DMS 273 treated with DMSO at 0.1 percent for 48 hours (cell line): ENCODE data around the gene EIF3F.

Source experiments
- DNase-seq: peaks from one replicate; lab custom pipeline; 2025; lab: John Stamatoyannopoulos, UW

EIF3F gene, protein sequence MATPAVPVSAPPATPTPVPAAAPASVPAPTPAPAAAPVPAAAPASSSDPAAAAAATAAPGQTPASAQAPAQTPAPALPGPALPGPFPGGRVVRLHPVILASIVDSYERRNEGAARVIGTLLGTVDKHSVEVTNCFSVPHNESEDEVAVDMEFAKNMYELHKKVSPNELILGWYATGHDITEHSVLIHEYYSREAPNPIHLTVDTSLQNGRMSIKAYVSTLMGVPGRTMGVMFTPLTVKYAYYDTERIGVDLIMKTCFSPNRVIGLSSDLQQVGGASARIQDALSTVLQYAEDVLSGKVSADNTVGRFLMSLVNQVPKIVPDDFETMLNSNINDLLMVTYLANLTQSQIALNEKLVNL

DNA sequence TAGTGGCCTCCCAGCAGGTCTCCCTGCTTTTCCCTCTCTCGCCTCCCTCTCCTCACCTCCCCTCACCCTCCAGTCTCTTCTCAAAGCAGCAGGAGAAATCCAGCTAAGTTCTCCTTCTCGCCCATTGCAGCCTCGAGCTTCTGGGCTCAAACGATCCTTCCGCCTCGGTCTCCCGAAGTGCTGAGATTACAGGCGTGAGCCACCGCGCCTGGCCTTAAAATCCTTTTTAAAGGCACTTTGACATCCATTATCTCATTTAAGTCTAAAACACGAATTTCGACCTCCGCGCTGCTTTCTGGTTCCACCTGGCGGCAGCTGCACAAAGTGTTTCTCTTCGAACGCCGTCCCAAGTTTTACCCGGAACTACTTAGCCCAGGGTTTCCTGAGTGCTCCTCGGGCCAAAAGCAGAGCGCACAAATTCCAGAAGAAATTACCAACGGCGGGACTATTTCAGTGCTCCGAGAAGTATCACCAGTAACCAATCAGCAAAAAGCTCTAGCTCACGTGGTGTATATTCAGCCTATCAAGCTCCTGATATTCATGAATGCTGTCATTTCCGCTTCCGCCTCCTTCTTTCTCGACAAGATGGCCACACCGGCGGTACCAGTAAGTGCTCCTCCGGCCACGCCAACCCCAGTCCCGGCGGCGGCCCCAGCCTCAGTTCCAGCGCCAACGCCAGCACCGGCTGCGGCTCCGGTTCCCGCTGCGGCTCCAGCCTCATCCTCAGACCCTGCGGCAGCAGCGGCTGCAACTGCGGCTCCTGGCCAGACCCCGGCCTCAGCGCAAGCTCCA, at the start of gene EIF3F:
Gene EIF3F, plus strand, starts transcription at position 570 of the 792 bp plus-strand sequence. Its CDS starts 16 bp downstream, at position 586.
- peak; percentile 96 for DNase-seq

DNA sequence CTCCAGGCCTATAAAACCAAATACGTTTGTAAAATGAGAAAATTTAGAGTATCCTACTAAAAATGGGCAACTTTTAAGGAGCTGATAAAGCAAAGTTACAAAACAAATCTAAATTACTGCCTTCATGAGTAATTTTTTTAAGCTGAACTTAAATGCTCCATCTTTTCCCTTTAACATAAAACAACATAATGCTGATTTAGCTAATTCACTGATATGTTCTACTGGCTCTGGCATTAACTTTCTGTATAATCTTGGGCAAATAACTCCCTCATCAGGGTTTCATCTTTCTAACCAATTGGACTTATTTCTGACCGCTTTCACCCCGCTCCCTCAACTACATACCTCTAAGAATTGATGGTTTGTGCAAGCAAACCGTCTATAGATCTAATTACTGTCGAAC, 46.0 kb upstream of the EIF3F start:
- no peak for DNase-seq

DNA sequence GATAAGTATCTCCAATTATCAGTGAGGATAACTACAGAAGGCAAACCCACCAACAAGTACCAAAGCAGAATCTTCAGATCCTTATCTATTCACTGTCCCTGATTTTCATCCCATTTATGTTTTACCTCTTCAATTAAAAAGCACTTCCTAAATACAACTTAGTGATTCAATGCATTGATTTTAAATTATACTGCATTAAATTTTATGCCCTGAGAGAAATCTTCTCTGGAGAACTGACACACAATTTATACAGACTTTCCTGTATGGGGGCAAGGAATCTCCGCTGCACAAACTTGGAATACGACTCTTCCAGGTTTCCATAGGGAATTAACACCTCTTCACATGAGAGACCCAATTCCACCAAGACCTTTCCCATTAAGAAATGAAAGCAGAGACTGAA, 45.5 kb upstream of the EIF3F start, which contains the start of gene OR10A3:
Gene OR10A3, minus strand, starts transcription at position 101 of the 400 bp plus-strand sequence. CDS start 2,188 bp downstream, outside the sequence.
- no peak for DNase-seq

DNA sequence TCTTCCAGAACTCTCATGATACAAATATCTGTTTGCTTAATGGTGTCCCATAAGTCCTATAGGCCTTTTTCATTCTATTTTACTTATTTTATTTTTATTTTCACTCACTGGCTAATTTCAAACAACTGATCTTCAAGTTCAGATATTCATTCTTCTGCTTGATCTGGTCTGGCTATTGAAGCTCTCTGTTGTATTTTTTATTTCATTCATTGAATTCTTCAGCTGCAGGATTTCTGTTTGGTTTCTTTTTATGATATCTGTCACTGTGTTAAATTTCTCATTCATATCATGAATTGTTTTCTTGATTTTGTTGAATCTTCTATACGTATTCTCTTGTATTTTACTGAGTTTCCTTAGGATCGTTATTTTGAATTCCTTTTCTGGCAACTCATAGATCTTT, 43.0 kb upstream of the EIF3F start:
- DNase-seq: no peak

DNA sequence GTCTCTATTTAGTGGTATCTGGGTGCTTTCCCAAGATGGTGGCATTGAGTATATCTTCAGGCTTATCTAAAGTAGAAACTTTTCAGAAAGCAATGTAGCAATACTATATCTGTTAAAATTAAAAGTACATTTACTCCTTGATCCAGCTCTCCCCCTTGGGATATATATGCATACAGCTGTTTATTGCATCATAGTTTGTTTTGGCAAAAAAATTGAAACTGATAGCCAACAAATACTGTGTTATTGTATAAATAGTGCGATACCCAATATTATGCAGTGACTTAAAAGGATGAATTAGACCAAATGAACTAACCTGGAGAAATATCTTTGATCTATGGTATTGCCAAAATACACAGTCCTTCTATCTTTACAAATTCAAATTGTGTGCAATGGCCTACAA, 37.2 kb upstream of the EIF3F start:
- DNase-seq: no peak

DNA sequence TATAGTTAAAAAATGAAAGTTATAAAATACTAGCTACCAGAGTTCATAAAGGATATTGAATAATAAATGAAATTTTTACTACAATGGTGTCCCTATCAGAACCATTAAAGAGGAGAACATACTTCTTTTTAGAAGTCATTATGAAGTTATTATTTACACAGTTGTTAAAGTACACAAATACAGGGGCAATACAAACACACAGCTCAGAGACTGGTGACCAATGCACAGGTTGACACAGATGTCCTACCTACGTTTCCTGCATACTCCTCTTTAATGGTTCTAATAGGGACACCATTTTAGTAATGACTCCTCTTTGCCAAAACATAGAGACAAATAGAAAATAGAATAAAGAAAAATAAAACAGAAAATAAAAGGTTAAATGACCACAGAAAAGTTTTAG, 31.9 kb upstream of the EIF3F start:
- DNase-seq: no peak

DNA sequence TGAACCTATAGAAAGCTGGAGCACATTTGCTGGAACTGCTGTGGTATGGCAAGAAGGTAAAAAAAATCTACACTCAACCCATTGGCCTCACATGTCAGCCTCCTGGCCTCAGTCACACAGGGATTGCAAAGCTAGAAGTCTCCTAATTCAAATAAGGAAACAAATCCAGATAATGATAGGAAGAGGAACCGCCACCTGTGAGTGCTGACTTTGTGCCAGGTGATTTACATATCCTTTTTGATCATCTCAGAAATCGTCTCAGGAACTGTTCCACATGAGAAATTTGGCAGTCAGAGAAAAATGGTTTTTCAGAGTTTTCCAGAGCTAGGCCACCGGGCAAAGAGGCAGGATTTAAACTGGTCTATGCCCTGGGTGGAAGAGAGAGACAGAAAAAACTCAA, 22.9 kb upstream of the EIF3F start:
- DNase-seq: no peak

DNA sequence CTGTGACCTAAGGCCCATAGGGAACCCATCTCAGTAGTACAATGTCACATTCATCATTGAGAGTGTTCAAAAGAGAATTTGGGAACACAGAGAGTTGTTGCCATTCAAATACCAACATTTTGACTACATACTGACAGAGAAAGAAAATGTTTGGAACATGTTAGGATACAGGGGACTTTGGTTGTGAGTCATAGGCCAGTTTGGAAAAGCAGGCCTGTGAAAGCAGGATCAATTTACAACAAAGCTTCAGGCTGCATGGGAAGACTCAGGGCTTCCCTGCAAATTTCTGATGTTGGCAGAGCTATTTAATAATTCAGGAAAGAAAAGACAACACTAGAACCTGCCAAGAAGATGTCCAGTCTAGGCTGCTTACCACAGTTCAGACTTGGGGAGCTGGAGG, 22.3 kb upstream of the EIF3F start:
- no peak for DNase-seq

DNA sequence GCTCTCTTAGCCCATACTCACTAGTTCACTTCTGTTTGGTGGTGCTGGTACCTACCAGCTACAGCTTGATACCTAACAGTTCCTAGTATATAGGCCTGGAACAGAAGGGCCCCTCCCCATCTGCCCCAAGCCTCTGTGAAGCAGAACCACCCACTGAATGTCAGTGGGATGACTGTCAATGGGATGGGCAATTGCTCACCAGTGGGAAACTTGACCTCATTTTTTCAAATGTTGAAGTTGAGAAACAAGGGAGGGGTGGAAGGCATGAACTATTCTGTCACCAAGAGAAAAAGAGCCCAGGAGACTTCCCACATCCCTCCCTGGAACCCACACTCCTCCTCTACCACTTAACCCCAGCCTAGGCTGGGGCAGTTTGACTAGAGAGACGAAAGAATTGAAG, 21.8 kb upstream of the EIF3F start, which contains the start of gene NLRP10:
Gene NLRP10, minus strand, starts transcription at position 62 of the 400 bp plus-strand sequence. CDS start 1,952 bp downstream, outside the sequence.
- DNase-seq: no peak

DNA sequence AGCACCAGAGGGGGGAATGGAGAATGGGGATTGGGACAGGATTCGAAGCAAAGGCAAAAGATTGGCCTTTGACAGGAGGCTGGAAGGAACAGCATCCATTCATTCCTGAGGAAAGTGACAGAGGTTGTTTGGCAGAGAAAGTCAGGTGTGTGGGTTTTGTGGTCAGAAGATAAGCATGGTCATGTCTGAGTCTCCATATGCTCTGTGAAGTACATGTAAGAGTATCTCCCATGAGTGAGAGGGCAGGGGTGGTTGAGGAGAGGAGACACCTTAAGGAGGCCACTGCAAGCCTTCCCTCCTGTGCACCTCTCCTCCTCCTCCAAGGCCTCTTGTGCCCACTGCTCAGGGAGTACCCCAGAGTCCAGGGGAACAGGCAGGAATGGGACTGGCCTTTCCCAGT, 20.0 kb upstream of the EIF3F start:
- no peak for DNase-seq

DNA sequence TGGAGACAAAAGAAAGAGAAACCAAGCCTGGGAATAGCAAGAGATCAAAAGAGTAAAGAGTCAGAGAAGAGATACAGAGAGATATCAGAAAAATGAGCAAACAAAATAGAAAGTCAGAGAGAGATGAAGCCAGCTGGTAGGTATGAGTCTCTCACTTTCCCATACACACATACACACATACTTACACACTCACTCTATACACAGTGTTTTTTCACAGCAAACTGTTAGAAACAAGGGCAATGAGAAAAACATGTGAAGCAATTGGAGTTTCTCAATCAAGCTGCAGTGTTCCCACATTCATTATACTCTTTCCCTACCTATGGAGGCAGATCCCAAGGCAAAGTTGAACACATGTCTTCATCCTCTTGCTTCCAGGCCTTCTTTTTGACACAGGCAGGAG, 19.3 kb upstream of the EIF3F start:
- no peak for DNase-seq

DNA sequence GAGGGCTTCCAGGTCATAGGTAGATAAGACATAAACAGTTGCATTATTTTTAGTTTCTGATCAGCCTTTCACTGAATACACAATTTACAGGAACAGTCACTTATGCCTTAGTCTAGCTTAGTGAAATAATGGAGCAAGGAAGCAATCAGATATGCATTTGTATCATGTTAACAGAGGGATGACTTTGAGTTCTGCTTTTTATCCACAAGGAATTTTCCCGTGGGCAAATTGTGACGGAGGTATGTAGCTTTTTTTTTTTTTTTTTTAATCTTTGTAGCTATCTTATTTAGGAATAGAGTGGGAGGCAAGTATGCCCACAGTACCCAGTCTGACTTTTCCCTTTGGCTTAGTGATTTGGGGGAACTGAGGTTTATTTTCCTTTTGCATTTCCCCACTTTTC, 18.5 kb upstream of the EIF3F start:
- no peak for DNase-seq

DNA sequence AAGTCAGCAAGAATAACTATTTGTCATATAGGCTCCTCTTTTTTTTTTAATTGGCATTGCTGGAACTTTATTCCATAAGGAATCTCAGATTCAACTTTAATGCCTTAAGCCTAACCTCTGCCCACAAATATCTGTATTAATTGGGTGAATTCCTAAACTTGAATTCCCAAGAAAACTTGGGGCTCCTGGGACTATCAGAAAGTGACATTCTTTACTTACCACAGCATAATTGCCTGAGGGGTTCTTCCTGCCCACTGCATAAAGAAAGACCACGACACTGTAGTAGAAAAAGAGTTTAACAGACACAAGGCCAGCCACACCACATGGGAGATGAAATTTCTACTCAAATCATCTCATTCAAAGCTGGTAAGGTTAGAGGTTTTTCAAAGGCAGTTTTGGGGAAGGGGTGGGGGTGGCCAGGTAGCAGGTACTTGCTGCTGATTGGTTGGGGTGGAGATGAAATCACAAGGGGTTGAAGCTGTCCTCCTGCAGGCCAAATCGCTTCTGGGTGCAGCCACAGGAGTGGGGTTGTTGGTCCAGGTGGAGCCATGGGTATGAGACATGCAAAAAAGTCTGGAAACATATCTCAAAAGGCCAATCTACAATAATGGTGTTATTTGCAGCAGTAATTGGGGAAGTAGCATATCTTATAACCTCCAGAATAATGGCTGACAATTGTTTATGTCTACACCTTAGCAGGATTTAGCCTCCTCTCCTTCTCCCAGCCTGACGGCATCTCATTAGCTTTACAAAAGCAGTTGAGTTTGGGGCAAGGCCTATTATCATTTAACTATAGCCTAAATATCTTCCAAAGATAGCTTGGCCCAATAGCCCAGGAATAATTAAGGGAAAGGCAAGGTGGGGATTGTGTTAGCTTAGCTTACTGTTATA, 17.1 kb upstream of the EIF3F start:
- no peak for DNase-seq

DNA sequence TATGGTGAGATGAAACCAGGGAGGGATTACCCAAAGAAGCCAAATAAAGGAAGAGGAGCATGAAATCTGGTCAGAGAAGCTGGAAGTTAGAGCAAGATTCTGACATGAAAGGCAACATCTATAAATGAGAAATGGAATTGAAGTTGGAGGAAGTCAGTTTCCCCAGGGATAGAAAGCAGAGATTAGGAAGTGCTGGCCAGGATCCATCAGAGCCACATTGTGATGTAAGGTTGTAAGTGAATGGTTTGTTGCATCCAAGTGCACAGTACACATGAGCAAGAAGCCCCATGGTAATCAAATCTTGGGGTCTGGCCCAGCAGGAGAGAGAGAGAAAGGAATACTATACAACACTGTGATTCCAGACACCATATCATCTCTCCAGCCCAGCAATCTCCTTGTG, 15.3 kb upstream of the EIF3F start:
- DNase-seq: no peak

DNA sequence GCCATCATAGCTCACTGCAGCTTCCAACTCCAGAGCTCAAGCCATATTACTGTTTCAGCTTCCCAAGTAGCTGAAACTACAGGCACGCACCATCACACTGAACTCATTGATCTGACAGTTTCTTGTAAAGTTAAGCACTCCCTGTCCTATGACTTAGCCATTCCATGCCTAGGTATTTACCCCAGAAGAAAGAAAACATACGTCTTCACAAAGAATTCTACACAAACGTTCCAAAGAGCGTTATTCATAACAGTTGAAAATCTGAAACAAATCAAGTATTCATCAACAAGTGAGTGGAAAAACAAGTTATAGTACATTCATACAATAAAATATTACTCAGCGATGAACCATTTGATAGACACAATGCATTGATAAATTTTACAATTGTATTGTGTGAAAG, 14.1 kb upstream of the EIF3F start:
- DNase-seq: no peak

DNA sequence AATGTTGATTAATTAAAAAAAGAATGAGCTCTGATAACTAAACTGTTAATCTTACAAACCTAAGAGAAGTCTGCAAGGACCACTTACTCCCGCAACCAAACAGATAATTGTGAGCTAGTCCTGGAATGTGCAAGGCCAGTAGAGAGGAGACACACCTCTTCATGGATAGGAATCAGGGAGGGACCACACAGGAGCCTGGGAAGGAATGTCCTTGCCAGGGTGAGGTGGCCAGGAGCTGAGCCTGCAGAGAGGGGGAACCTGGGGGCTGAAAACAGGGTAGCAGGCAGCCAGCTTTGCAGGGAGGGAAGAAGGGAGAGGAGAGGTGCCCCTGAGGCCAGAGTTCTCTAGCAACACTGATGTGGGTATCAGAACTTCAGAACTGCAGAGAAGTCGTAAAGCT, 12.5 kb upstream of the EIF3F start:
- DNase-seq: no peak

DNA sequence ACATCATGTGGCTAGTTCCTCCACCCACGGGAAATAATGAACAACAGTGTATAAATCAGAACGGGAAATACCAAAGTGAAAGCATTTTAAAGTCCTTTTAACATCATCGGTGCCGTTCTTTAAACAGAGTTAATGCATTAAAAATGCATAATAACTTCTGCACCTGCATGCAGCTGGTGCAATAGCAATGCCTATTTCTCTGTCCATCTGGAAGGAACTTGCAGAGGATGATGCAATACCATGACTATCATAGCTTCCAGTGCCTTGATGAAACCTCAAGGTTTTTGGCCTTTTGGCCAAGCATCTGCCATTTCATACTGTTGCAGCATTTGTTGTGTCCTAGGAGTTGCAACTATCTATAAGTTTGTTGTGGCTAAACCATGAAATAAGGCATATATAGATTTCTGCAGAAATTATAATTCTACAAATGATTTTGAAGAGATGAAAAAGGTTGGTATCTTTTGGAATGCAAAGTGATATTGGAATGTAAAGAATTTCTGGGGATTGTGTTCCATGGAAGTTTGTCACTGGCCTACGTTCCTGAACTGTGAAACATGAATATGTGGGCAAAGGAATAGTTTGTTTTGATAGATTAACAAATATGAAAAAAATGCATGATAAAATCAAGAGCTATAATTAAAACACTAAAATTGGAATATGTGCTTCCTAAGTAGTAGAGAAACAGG, 9.8 kb upstream of the EIF3F start:
- no peak for DNase-seq

DNA sequence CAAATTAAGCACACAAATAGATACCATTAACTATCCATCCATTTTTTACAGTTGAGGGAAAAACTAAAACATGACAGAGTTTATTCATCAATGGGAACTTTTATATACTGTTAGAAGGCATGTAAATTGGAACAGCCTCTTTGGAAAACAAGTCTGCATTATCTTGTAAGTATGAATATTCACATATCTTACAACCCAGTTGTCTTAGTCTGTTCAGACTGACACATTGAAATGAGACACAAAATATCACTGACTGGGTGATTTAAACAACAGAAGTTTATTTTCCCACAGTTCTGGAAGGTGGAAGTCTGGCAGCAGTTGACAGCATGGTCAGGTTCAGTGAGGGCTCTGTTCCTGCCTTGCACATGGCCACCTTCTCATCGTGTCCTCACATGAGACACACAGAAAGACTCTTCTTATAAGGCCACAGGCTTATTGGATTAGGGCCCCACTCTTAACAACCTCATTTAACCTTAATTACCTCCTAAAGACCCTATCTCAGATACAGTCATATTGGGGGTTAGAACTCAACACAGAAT, 5.4 kb upstream of the EIF3F start:
- DNase-seq: no peak

DNA sequence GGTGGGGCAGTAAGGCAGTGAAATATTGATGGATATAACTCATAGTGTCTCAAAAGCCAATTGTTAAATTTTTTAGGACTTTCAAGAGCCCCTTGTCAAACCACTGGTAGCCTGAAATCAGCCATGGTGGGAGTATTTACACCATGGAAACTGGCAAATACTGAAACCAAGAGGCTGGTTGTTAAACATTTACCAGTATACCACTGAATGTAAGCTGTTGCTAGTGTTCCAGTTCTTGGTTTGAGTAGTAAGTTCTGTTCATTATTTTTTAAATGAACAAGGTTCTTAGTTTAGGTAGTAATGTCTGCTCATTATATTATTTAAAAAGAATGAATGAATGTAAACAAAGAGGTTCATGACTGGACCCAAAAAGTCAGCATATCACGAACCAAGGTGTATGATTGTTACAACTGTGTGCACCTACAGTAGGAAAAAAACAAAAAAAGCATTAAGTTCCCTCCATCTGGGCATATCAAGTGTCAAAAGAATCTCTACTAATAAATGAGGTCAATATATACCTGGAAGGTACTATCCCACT, 4.5 kb upstream of the EIF3F start:
- no peak for DNase-seq

DNA sequence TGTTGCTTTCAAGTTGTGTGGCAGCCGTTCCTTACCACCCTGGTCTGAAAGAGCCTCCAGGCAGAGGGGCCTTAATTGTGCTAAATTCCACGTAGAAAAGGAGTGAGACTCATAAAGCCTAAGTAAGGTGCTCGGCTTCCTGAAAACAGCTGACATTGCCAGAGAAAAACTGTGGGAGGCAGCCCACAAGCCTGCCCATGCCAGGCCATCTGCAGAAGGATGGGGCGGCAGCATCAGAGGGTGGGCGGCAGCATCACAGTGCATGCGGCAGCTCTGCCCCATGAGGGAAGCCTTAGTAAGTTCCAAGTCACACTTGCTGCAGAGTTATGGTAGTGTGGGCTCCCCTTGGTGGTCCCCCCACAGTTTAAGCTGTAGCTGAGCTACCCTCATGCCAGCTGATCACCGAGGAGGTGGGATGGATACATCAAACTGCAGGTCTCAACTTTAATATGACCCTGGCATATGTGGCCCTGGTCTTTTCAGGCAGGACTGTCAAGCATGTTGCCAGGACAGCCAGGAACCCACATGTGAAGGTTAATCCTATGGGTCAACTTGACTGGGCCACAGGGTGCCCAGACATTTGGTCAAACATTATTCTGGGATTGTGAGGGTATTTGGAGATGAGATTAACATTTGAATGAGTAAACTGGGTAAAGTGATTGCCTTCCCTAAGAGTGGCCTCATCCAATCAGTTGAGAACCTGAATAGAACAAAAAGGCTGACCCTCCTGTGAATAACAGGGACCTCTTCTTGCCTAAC, 3.1 kb upstream of the EIF3F start:
- DNase-seq: no peak
